ENCODE measurements around the gene COX15. TPM values are rescaled to one million over a fixed set of nuclear protein-coding genes. Genes with fewer than 3 reads are reported as not detected.
"Not testable (repeated sequence)": the region's sequence is repeated elsewhere in the genome, so short reads cannot be mapped to it uniquely, and the experiment has no call there.

Gene COX15
- total RNA-seq, 1 donor from 2014 or later, result 30.1 TPM

- ATAC-seq (no peak), DNase-seq (ENCODE audit: missing footprints) (no peak)
- intact Hi-C loops (cut with DNase I), result no loop called here
These were observed 11.9 kb upstream of the COX15 start for GRCh38 chr10:99743841-99744240.

DNA sequence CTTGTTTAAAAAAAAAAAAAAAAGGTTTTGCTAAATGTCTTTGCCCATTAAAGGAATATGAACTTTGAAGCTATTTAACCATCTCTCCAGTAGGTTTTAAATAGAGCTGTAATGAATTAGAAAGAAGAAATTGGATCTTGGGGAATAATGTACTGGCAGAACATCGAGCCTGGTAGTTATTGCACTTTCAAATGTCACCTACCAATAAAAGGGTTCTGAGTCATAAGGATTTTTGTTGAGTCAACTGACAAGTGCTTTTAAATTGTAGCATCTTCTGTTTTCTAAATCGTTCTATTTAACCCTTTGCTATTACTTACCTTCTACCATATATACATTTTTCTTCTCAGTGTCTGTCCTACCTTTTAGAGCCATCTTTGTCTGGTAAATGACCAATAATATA lies 10.8 kb upstream of the COX15 start:
- no peak for DNase-seq (ENCODE audit: missing footprints)
- ATAC-seq, result no peak
- intact Hi-C loops (cut with DNase I), result no loop called here

GRCh38 chr10:99742254-99742653 lies 10.3 kb upstream of the COX15 start:
- ATAC-seq, result no peak
- DNase-seq (ENCODE audit: missing footprints), result no peak
- intact Hi-C loops (cut with DNase I), result no loop called here

- DNase-seq (ENCODE audit: missing footprints), result no peak
- intact Hi-C loops (cut with DNase I), result no loop called here
- no peak for ATAC-seq
These were observed 9.1 kb upstream of the COX15 start for GRCh38 chr10:99740933-99741559.

DNA sequence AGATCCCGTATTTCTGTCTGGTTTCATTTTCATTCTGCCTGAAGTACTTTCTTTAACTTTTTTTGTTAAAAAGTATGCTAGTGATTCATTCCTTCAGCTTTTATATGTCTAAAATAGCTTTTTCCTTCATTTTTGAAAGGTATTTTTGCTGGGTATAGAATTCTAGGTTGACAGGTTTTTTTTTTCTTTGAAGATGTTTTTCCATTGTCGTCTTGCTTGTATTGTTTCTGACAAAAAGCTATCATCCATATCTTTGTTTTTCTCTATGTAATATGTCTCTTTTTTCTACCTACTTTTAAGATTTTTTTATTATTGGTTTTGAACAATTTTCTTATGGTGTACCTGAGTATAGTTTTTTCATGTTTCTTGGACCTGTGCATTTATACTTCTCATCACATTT lies 8.3 kb upstream of the COX15 start:
- ATAC-seq, result no peak
- intact Hi-C loops (cut with DNase I), result no loop called here
- DNase-seq (ENCODE audit: missing footprints), result no peak

GRCh38 chr10:99734111-99734510 lies 2.2 kb upstream of the COX15 start:
- intact Hi-C loops (cut with DNase I), result loop anchor here (5.0 kb wide), 2 partner anchors 112 to 302 kb away; partner anchors contain the start of genes GOT1 and SLC25A28
- not testable (repeated sequence) for DNase-seq (ENCODE audit: missing footprints); ATAC-seq

DNA sequence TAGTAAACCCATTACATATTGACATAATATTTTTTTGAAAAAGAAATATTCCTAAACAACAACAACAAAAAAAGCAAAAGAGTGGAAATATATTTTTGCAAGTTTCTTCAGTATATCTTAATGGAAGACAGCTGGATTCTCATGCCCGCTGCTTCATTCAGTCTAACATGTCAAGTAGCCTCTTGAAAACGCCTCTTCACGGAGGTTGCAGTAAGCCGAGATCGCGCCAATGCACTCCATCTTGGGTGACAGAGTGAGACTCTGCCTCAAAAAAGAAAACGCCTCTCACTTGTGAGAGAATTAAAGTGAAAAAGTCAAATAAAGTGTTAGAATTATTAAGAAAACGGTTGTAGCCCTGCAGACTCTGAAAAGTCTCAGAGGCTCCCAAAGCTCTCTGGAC lies 1.4 kb upstream of the COX15 start:
- ATAC-seq, result no peak
- no peak for DNase-seq (ENCODE audit: missing footprints)
- intact Hi-C loops (cut with DNase I), result loop anchor here (5.0 kb wide), 2 partner anchors 111 to 301 kb away; partner anchors contain the start of genes GOT1 and SLC25A28

GRCh38 chr10:99731306-99732032 lies 458 bp downstream of the COX15 start:
- intact Hi-C loops (cut with DNase I), result loop anchor here (5.0 kb wide), 2 partner anchors 109 to 299 kb away; partner anchors contain the start of genes GOT1 and SLC25A28
- DNase-seq (ENCODE audit: missing footprints) (no peak), ATAC-seq (no peak)

DNA sequence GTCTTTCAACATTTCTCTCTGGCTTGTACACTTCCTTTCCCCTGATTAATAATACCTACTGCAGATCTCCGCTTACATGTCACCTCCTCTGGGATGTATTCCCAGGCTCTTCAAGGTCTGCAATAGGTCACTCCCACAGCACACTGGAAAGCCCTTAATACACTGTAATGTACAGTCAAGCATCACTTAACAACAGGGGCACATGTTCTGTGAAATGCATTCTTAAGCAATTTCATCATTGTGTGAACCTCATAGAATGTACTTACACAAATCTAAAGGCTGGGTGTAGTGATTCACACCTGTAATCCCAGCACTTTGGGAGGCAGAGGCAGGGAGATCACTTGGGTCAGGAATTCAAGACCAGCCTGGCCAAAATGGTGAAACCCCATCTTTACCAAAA lies 1.9 kb downstream of the COX15 start:
- no peak for ATAC-seq
- intact Hi-C loops (cut with DNase I), result loop anchor here (5.0 kb wide), 2 partner anchors 108 to 298 kb away; partner anchors contain the start of genes GOT1 and SLC25A28
- no peak for DNase-seq (ENCODE audit: missing footprints)

GRCh38 chr10:99720387-99720786 lies 11.5 kb downstream of the COX15 start:
- intact Hi-C loops (cut with DNase I), result no loop called here
- ATAC-seq (no peak), DNase-seq (ENCODE audit: missing footprints) (no peak)

- intact Hi-C loops (cut with DNase I), result no loop called here
- DNase-seq (ENCODE audit: missing footprints), result no peak
- ATAC-seq, result no peak
These were observed 17.5 kb downstream of the COX15 start for GRCh38 chr10:99714446-99714845.

DNA sequence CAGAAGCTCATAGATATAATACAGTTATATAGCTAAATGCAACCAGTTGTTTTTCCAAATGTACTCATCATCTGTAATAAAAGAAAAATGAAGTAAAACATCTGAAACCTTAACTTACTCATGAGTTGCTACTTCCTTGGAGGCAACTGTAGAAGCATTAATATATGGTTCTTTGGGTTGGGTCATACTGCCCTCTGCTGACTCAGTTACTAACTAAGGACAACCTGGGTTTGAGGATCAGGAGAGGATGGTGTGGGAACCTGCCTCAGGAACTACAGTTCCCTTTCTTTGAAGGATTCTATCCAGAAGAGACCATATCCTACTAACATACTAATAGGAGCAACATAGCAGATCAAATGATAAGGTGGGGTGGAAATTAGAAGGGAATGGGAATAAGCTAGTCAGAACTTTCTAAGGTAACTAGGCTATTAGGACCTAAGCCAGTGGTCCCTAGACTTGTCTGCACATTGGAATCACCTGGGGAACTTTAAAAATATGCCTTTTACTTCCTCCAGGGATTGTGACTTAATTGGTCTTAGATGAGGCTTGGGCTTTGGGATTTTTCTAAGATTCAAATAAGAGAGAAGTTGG lies 20.7 kb downstream of the COX15 start:
- no peak for ATAC-seq
- intact Hi-C loops (cut with DNase I), result no loop called here
- no peak for DNase-seq (ENCODE audit: missing footprints)

GRCh38 chr10:99709480-99710229 lies 22.3 kb downstream of the COX15 start:
- DNase-seq (ENCODE audit: missing footprints) (no peak), ATAC-seq (no peak)
- intact Hi-C loops (cut with DNase I), result loop anchor here (10.0 kb wide), 1 partner anchor 145 kb away; no protein-coding TSS in a partner anchor

- DNase-seq (ENCODE audit: missing footprints) (no peak), ATAC-seq (no peak)
- intact Hi-C loops (cut with DNase I), result loop anchor here (10.0 kb wide), 1 partner anchor 144 kb away; no protein-coding TSS in a partner anchor
These were observed 23.4 kb downstream of the COX15 start for GRCh38 chr10:99708428-99709012.

DNA sequence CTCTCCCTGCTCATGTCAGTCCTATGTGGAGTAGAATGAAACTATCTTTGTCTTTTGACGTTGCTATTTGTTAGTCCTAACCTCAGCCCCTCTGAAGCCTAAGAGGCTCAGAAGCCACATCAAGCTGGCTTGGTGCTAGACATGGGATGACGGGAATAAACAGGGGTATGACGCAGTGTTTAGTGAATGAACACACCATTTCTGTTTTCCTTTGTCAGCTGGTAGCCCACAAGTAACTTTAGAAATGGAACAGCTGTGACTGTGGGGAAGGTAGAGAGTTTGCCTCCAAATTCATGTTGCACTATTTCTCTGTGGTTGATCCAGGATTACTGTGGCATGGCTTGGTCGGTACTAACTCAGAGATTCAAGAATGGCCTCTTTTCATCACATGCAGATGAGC lies 31.3 kb downstream of the COX15 start:
- intact Hi-C loops (cut with DNase I), result loop anchor here (10.0 kb wide), 1 partner anchor 136 kb away; no protein-coding TSS in a partner anchor
- no peak for ATAC-seq
- no peak for DNase-seq (ENCODE audit: missing footprints)

DNA sequence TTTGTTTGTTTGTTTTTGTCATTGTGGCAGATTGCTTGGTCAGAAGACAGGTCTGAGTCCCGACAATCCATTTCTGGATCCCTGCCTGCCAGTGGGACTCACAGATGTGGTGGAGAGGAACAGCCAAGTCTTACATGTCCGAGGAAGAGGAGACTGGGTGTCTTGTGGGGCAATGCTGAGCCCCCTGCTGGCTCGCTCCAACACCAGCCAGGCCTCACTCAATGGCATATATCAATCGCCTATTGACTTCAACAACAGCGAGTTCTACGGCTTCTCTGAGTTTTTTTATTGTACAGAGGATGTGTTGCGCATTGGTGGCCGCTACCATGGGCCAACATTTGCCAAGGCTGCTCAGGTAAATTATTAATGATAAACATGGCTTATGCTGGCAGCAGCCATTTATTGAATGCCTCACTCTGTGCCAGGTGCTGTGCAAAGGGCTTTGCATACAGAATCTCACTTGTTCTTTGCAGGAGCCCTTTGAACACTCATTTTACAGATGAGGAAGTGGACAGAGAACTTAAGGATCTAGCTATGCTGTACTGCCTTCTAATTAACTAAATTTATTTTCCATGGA lies 33.3 kb downstream of the COX15 start:
- ATAC-seq (no peak), DNase-seq (ENCODE audit: missing footprints) (no peak)
- intact Hi-C loops (cut with DNase I), result no loop called here

DNA sequence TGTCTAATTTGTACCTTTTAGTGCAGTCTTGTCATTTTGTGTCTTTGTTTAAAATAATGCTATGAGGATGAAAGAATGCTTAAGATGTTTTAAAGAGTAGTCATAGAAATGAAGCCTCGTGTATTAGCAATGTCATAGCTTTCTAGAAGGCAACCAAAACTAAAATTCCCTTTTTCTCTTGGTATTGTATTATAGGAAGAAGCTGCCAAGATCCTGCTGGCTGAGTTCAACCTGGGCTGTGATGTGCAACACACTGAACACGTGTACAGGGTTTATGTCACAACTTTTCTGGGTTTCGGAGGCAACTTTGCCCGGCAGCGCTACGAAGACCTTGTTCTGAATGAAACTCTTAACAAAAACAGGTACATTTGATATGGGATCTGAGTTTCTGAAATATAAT lies 36.2 kb downstream of the COX15 start:
- no peak for DNase-seq (ENCODE audit: missing footprints)

DNA sequence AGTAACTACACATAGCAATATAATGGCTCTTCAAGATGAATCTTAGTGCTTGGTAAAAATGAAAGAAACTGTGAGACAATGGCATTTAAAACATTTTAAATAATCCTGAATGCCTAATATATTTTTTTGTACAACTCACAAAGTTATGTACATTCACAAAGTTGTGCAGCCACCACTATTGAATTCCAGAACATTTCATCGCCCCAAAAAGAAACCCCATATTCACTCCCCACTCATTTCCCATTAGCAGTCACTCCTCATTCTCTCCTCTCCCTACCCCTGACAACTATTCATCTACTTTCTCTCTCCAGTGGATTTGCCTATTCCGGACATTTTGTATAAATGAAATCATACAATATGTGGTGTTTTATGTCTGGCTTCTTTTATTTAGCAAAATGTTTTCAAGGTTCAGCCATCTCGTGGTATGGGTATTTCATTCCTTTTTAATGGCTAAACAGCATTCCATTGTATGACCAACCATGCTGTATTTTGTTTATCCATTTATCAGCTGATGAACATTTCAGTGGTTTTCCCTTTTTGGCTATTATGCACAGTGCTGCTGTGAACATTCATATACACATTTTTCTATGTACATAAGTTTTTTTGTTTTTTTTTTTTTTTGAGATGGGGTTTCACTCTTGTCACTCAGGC lies 37.9 kb downstream of the COX15 start:
- intact Hi-C loops (cut with DNase I), result no loop called here
- DNase-seq (ENCODE audit: missing footprints), result no peak
- no peak for ATAC-seq

More for the DNA sequence above, 36.2 kb downstream of the COX15 start:
- no peak for ATAC-seq
- intact Hi-C loops (cut with DNase I), result no loop called here
